ENCODE data around the gene COL1A1.

The COL1A1 gene

DNA sequence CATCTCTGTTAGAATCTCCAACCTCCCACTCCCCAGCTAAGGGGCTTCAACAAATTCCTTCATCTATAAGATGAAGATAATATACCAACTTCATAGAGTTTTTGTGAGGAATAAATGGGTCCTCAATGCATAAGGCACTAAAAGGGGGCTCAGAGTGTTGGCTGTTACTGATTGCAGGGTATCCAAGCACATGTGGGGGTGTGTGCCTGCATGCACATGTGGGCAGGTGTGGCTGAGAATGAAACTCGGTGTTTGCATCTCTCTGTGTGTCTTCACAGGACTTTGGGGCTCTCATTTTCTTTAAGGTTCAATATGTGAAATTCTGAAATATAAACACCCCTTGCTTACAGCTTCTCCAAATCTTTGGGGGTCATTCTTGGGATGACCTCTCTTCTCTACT, 46.8 kb downstream of the COL1A1 start:
- DNase-seq (ENCODE audit: low read depth in 2 of 2) = no peak

DNA sequence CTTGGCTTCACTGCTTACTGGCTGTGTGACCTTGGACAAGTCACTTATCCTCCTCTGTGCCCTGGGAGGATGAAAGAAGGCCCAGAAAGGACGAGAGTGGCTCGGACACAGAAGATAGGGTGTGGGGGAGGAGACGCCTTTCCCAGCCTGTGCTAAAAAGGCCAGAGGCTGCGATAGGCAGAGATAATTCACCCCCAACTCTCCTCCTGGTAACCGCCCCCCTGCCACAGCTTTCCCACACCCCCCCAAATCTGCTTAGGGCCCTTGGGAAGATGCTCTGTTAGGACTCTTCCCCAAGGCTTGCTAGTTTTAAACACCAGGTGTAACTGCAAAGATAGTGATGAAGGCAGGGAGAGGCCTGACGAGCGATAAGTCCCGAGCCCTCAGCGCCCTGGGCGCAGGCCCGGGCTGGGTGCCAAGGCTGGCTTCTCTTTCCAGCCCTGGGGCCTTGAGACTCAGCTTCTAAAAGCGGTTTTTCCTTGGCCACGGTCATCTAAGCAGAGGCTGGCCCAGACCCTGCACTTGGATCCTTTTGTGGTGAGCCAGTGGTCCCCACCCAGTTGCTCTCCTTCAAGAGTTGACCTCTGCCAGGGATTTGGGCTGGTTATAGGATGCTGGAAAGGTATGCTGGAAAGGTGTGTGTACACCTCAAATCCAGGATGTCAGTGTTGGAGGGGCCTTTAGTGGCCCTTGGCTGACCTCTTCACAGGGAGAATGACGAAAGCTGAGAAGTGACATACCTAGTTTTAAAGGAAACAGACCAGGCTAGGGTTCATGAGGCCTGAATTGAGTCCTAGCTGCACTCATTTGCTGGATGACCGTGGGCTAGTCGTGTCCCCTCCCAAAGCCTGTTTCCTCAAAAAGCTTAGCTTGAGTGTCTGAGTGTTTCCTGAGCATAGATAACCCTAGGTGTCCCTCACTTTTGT, 47.5 kb downstream of the COL1A1 start:
- DNase-seq (ENCODE audit: low read depth in 2 of 2) = no peak

DNA sequence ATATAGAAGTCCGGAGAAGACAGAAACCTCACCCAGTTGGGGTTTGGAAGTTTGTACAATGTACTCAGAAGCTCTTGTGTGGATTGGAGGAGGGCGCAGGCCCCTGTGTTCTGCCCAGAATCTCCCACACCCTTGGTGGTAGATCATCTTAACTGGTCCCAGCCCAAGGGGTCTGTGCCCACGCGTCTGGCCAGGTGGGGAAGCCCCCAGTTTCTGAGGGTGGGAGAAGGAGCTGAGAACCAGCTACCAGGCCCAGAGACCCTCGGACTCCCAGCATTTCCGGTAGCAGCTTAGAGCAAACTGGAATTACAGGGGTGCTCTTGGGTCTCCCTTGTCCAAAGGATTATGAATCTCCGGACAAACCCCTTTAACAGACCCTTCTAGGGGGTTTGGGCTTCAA, 48.7 kb downstream of the COL1A1 start:
- DNase-seq (ENCODE audit: low read depth in 2 of 2) = no peak

DNA sequence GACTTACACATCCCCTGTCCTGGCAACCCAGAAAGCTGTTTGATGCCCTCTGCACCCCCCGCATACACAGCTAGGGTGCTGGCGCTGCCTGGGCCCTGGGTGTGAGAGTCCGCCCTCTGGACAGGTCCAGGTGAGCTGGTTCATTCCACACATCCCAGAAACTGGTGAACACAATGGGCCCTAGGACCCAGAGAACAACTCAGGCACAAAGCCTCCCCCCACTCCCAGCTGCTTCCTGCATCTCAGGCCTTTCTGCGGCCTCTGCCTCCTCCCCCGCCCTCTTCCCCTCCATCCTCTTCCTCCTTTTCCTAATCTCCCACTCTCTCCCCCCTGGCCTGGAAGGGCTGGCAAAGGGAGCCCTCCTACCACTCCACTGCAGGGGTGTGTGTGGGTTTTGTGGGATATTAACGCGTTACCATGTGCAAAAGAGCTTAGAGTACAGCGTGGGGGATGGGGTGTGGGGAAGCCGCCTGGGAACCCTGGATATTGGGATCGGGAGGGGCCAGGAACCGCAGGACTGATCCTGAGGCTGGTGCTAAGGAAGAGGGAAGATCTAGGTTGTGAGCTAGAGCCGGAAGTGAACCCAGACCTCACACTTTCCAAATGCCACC, 49.4 kb downstream of the COL1A1 start:
- peak in 1 of 2 experiments; percentile 42 for DNase-seq (ENCODE audit: low read depth in 2 of 2)

DNA sequence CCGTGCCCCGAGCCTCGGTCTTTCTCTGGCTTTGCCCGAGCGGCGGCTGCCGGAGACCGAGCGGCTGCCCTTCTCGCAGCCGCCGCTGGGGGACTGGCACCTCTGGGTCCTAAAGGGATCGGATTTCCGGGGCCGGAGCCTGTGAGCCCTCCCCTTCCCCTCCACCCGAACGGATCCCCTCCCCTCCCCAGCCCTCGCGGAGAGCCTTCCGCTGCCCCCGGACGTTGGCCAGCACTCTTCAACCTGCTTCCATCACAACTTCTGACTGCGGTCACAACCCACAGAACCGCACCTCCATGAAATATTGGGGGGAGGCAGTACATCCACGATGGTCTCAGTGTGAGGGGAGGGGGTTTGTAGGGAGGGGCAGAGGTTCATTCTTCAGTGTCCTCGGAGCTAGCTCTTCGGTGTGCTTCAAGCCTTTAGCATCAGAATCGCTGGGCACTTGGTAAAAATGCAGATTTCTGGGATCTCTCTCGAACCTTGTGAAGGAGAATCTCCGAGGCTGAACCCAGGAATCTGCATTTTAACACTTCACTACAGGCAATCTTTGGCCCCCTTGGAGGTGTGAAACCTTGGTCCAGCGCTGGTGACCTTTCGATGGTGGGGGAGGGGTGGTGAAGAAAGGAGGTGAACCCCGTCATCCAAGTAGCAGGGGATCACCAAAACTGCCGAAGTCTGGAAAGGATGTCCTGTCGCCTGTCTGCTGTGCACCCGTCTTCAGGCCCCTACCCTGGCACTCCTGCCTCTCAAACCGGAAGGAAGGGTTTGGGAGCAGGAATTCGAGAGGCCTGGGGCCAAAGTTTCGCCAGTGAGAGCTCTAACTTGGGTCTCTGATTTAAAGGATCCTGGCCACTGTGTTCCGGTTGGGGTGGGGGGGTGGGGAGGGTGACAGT, 50.1 kb downstream of the COL1A1 start:
- DNase-seq (ENCODE audit: low read depth in 2 of 2) = peak; percentile 70 to 87

DNA sequence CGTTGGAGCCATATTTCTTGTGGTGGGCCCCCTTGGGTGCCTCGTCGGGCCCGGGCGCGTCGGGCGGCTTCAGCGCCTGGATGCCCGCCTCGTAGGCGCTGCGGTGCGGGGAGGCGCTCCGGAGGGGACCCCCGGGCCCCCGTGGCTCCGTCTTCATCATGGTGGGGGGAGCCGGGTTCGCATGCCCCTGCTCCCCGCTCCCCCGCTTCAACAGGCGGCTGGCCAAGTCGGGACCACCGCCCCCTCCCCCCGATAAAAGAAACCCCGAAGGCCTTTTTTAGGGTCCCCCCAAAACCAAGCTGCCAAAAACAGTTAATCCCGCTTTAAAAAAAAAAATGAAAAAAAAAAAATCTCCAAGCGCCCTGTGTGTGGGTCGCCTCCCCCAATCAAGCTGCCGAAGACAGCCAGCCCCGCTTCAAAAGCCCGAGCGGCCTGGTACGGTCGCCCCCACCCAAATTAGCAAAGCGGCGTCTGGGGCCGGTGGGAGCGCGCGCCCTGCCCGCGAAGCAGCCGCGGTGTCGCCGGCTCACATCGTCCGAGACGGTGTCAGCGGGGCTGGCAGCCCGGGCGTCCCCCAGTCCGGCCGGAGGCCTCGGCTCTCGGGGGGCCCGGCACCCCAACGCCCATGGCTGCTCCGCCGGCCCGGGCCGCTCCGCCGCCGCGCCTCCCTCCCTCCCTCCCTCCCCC, 50.9 kb downstream of the COL1A1 start, which contains the start of gene PPP1R9B:
PPP1R9B (minus strand) TSS at position 324 of the 687 bp plus-strand sequence; CDS start at position 160, 164 bp downstream.
- DNase-seq (ENCODE audit: low read depth in 2 of 2) = no peak

DNA sequence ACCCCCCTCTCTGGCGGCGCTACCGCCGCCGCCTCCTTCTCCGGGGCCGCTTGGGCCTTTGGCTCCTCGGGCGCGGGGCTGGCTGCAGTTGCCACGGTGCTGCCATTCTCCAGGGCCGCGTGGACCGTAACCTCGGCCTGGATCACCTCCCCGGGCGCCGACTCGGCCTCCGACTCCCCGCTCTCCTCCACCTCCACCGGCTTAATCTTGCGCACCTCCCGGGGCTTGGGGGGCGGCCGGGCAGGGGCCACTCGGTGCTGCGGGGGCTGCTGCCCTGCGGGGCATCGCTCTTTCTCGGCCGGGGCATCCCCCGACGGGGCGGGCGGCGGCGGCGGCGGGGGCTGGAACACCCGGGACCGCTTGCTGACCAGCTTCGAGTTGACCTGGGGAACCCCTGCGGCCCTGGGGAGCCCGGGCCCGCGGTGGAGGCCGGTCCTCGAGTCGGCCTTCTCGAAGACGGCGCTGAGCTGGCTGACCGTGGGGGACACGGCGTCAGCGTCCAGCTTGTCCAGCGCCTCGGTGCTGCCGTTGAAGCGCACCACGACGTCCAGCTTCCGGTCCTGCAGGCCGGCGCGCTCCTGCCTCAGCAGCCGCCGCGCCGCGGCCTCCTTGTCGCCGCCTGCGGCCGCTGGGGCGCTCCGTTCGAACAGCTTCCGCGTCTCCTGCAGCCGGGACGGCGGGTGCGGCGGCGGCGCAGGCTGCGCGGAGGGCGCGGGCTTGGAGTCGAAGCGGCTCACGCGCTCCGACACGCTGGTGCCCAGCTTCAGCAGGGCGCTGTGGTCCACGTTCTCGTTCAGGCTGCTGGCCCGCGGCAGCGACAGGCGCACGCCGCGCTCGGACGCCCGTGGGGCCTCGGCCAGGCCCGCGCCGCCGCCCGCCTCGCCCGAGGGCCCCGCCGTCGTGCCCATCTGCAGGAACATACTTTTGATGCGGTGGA, 51.7 kb downstream of the COL1A1 start:
- DNase-seq (ENCODE audit: low read depth in 2 of 2) = no peak

DNA sequence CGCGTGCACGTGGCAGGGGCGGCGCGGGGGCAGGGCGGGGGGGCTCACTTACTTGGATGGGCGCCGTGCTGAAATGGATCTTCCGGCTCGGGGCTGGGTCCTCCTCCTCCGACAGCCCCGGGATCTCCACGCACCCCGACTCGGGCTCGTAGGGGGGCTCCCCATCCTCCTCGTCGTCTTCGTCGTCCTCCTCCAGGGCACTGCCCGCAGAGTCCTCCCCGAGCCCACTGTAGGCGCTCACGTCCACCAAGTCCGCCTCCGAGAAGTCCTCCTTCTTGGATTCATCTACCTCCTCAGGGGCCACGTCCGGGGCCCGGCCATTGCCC, 52.4 kb downstream of the COL1A1 start:
- no peak for DNase-seq (ENCODE audit: low read depth in 2 of 2)

DNA sequence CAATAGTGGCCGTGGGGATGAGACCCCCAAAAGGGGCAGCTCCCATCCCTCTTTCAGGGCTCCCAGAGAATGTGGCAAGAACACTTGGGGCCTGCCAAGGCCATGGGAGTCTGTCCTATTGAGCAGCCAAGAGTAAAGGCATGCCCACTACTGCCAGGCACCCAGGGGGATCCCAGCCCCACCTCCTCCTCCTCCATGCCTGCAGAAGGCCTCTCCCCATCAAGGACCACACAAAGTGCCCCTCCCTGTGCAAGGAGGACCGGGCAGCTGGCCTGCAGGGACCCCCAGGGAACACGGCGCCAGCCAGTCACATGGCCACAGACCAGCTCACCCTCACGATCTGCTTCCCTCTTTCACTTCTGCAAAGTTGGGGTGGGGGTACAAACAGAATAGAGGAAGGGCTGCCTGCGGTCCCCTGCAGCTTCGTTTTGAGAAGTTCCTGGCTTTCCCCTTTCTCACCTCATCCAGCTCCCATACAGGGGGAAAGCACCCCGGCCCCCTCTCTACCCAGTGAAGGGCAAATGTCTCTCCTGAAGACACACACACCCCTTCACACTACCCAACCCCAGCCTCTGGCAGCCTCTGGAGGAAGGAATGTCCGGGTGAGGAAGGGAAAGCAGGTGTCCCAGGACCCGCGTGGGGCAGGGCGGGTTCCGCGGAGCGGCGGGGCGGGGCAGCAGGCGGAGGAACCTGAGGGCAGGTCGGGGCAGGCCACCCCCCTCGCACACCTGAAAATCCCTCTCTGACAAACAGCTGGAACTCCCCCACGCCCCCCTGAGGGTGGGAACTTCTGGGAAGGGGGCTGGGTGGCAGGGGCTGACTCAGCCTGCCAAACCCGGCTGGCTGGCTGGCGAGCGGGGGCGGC, 53.0 kb downstream of the COL1A1 start:
- peak; percentile 55 to 78 for DNase-seq (ENCODE audit: low read depth in 2 of 2)

DNA sequence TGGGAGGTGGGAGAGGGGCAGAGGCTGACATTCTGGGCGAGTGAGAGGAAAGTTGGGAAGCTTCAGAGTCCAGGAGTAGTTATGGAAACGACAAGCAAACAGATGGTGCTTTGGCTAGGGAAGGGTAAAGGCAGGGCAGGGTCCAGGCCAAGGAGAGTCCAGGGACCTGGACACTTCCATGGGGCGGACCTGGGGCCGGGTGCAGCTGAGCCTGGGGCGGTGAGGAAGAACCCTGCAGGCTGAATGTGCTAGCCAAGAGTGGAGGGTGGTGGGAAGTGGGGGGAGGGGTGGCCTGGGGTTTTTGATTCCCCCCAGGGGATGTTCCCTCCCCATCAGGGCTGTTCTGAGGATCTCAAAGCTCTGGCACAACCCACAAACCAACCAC, 53.6 kb downstream of the COL1A1 start:
- no peak for DNase-seq (ENCODE audit: low read depth in 2 of 2)

DNA sequence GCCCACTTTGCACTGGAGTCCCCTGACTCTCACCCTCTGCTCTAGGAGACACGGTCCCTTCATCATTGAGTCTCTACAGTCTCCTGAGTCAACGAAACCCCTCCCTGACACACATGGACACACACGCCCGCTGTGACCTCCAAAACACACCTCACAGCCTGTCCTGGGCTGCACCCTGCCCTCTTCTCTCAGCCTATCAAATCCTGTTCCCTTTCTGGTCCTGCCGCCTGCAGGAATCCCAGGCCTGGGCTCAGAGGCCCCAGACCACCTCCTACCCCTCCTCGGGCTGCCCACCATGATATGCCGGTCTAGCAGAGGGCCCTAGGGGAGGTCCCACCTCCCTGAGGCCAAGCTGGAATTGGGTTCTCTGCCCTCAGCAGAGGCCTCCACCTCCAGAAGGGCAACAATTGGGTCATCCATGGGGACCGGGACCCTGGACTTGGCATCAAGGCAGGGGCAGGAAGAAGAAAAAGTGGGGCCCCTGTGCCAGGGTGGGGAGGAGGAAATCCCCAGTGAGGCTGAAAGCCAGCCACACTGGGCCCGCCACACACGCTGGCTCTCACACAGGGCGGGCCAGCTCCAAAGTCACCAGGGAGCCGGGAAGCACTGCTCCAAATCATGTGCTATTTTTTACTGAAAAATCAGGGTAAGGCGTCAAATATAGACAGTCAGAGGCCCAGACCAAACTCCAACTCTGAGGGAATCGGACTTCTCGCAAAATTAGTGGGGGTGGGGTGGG, 54.3 kb downstream of the COL1A1 start:
- DNase-seq (ENCODE audit: low read depth in 2 of 2) = no peak

DNA sequence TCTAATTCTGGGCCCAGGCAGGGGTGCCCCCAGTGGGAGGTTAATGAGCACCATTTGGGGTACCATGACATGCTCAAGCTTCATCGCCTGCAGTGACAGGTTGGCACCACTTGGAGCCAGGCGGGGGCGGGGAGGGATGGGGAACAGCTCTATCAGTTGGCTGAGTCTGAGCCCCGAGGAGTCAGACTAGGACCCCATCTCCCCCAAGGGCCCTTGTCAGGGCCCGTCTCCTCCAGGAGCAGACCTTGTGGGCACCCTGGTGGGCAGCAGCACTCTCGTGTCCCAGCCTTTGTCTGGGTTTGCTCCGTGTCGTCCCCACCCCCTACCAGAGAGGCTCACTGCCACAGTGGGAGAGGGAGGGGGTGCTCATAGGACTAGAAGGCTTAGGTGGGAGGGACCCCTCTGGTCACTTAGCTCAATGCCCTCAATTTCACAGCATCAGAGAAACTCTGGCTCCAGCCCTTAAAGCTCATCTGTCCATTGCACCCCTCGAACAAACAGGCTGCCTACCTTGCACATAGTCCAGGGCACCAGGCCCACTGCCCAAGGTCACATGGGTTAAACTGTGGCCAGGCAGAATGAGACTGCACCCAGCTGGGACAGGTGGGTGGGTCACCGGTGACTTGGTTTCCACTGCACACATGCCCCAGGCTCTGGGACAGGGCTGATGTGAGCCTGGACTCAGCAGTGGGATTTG, 55.1 kb downstream of the COL1A1 start:
- no peak for DNase-seq (ENCODE audit: low read depth in 2 of 2)

DNA sequence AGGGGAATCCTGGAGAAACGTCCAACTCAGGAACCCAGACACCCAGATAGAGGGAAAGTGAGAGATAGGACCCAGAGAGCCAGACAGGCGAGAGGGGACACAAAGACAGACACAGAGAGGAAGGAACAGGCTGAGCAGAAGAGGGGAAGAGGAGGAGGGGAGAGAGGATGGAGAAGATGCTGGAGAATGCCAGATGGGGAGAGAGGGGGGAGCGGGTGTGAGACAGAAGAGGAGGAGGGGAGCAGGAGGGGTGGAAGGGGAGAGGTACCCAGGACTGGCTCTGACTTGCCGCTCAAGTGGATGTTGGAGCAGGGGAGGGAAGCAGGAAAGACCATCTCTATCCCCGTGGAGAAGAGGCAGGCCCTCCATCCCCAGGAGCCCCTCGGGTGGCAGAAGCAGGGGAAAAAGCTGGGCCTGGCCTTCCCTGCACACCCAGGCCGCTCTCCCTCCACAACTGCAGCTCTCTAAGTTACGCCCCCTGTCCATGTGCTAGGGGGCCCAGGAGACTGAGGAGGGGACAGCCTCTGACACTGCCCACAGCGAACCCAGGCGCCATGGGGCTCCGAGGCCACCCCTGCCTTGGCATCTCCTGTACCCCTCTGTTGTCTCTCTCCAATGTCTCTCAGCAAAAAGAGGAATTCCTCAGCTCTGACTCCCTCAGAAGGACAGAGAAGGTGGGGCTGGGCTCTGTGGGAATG, 55.8 kb downstream of the COL1A1 start:
- no peak for DNase-seq (ENCODE audit: low read depth in 2 of 2)

DNA sequence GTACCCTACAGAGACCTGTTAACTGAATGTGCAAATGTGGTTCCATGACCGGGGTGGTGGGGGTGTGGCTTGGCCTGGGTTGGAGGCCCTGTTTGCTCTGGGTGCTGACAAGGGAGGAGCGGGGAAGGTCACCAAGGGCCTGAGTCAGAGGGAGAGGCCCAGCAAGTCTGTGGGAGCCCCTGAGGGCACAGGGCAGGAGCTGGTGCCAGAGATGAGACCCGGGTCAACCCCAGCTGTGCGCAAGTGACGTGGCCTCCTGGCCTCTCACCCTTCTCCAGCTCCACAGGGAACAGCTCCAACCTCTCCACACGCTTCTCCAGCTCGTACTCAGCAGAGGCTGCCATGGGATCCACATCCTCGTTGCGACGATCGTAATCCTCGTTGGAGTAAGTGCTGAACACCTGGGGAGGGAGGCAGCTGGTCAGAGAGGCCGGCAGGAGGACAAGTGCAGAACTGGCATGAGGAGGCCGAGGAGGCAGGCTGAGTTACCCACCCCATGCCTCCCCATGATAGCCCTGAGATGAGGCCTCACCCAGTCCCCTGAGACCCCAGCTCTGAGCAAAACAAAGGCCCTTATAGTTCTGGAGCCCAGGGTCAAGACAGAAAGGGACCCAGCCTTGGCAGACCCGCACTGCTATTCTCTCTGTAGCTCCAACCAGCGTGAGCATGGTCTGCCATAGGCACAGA, 56.4 kb downstream of the COL1A1 start:
- DNase-seq (ENCODE audit: low read depth in 2 of 2) = no peak

DNA sequence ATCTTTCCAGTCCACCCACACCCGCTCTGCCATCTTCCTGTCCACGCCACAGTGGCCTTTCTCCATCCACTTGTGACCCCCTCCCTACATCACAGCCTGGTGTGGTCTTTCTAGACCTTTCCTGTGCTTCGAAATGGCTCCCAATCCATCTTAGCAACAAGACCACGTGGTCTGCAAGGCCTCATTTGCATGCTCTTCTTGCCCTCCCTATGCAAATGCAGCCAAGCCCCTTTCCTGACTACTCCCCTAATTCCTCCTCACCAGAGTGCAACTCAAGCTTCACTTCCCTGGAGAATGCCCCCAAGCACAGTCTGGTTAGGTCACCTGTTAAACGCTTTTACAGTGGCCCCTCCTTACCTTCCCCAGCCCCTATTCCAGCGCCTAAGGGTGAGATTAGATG, 57.1 kb downstream of the COL1A1 start:
- DNase-seq (ENCODE audit: low read depth in 2 of 2) = no peak

DNA sequence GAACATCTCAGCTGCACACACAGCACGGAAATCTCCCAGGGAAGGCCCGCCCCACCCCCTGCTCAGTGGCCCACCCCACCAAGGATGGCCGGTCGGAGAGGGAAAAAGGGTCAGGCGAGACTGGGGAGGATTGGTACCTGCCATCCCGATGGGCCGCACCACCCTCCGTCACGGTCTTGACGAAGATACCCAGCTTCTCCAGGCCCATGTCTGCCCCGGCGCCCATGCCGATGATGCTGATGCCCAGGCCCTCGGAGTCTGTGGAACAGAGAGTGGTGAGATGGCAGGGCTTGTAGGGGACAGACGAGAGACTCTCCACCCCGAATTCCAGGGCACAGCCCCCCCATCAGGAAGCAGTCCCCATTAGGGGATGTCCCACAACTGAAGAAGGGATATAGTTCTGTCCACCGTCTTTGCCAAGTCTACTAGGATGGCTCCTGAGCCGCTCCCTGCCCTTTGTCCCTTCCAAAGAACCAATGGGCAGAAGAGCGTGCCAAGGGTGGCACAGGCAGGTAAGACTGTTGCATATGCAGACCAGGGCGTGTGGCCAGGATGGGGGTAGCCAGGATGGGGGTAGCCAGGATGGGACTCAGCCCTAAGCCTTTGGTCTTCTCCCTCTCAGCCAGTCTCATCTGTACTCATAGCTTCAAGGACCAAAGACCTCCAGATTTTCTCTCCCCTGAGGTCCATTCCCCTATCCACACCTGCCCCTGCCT, 57.8 kb downstream of the COL1A1 start:
- no peak for DNase-seq (ENCODE audit: low read depth in 2 of 2)
